ENCODE data around the gene LANCL2.

The LANCL2 gene

DNA sequence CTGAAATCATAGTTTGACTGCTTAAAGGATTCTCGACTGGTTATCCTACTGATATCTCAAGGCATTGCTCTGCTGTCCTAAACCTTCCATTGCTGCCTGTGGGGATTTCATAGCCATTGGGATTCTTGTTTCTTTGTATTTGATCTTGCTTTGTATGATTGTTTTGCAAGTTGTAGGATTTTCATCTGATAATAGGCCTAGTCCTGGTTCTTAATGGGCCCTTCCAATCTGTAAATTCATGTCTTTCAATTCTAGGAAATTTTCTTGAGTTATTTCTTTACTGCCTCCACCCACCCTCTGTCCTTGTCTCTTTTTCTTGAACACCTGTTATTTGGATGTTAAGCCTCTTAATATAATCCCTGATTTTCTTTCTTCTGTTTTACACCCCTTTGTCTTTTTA, 72.2 kb downstream of the LANCL2 start:
- DNase-seq (ENCODE audit: low spot score): no peak
- no peak for FAIRE-seq

DNA sequence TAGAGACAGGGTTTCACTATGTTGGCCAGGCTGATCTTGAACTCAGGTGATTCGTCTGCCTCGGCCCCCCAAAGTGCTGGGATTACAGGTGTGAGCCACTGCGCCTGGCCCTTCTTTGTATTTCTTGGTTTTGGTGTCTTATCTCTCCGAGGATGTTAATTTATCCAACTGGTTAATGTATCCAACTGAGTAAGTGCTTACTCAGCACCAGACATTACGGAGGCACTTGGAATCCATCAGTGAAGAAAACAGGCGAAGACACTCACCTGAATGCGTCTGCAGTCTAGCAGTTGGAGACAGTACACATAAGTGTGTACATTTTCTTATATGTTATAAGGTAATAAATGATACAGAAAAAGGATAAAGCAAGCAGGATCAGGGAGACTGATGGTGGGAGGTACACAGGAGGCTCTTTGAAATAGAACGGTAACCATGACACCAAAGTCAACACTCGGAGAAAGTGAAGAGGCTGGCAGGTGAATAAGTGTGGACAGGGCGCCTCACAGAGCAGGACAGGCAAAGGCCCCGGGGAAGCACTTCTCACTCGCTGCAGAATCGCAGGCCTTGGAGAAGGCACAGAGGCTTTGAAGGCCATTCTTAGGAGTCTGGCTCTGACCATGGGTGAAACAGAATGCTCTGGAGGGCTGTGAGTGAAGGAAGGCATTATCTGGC, 73.1 kb downstream of the LANCL2 start:
- no peak for FAIRE-seq

DNA sequence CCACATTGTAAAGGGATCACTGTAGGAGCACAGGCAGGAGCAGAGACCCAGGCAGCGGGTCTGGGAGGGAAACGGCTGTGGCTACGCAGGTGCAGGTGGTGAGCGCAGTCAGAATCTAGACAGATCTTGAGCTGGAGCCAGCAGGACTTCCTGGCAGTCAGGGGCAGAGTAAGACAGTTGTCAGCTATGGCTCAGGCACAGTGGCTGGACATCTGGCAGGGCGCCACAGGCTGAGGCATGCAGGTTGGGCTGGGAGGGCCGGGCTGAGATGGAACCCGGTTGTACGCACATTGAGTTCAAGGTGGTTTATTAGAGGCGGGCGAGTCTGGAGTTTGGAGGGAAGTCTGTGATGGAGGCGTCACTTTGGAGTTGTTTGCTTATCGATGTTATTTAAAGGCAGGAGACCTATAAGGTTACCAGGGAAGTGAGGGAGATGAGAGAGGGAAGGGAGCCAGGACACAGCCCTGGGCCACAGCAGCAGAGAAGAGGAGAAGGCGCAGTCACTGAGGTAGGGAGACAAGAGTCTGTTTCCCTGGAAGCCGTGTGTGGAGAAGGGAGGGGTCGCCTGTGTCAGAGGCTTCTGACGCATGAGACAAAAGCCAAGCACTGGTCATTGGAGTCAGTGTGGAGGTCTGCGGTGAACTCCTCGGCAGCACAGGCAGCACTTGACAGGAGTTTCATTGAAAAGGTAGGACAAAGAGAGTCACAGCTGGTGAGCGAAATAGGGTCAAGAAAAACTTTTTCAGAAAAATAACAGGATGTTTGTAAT, 73.8 kb downstream of the LANCL2 start:
- DNase-seq (ENCODE audit: low spot score): no peak
- FAIRE-seq: no peak

More for the DNA sequence above, 73.1 kb downstream of the LANCL2 start:
- DNase-seq (ENCODE audit: low spot score): no peak

DNA sequence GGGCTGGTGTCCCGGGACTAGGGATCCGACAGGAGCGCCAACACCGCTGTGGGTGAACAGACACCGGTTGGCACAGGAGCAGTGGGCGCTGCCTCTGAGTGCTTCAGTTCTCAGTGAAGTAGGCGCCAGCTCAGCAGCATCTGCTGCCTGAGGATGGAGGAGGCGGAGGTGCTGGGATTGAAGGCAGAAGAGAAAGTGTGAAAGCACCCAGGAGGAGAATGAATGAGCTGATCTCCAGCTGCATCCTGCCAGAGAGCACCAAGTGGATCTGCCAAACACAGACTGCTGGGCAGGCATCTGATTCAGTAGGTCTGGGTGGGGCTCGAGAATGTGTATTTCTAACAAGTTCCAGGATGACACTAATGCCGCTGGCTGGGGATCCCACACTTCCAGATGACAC, 74.5 kb downstream of the LANCL2 start:
- no peak for DNase-seq (ENCODE audit: low spot score)

DNA sequence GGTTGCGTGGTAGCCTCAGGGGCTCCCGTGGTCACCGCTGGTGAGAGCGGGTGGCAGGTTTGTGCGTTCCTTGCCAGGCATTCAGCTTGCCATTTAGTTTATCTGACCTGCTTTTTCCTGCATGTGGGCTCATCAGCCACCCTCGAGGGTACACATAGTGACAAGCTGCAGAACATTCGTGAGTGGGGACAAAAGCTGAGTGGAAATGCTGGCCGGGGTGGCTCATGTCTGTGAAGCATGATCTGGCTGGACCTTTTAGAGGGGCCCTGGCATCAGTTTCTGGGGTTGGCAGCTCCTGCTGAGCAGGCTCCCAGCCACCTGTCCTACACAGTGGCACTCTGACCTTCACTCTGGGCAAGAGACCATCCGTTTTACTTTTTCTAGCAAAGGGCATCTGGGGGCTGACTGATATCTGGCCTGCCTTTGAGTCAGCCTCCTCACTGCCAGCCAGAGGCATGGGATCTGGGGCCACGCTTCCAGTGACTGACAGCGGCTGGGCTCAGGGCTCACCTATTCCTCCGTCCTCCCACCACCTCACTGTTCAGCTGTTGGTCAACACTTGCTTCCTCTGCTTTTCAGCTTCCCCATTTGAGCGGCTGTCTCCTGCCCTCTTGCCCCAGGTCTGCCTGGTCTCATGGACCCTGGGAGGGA, 75.0 kb downstream of the LANCL2 start:
- no peak for DNase-seq (ENCODE audit: low spot score)

More for the DNA sequence above, 74.5 kb downstream of the LANCL2 start:
- no peak for FAIRE-seq

GRCh38 chr7:55441002-55441401, 75.9 kb downstream of the LANCL2 start:
- FAIRE-seq: no peak
- DNase-seq (ENCODE audit: low spot score): no peak

More for the DNA sequence above, 75.0 kb downstream of the LANCL2 start:
- no peak for FAIRE-seq

DNA sequence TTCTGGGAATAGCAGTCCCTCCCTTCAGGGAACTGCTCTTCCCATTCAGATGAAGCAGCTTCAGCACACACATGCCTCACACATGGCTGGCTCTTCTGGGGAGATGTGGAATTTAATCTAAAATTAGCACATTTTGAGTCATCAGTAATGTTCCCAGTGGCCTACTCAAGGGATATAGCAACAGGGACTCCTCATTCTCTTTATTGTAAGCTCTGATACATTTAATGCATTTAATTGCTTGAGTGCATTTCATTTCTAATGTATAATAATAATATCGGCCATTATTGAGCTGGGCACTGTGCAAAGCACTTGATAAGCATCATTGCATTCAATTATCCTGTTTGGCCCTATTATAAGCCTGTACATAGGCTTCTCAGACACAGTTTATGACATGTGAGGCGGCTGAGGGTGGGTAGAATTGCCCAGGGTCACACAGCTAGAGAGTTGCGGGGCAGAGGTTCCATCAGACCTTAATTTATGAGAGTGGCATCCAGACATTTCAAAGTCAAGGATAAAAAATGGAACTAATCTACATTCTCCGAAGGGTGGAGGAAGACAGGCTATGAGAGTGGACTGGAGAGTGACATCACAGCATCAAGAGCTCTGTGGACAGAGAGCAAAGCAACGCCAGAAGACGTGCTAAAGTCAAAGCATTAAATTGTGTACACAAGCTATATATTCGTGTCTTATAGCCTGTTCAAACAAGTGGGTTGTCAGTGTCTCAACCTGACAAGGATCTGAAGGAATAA, 76.8 kb downstream of the LANCL2 start:
- FAIRE-seq (no peak), DNase-seq (ENCODE audit: low spot score) (peak; percentile 22)

GRCh38 chr7:55444786-55445185, 79.6 kb downstream of the LANCL2 start:
- FAIRE-seq (no peak), DNase-seq (ENCODE audit: low spot score) (no peak)

GRCh38 chr7:55448526-55448925, 83.4 kb downstream of the LANCL2 start:
- DNase-seq (ENCODE audit: low spot score): no peak
- FAIRE-seq: no peak

GRCh38 chr7:55449205-55449991, 84.3 kb downstream of the LANCL2 start:
- FAIRE-seq: no peak

GRCh38 chr7:55449992-55450535, 84.9 kb downstream of the LANCL2 start:
- DNase-seq (ENCODE audit: low spot score) (no peak), FAIRE-seq (no peak)

More at GRCh38 chr7:55449205-55449991, 84.3 kb downstream of the LANCL2 start:
- DNase-seq (ENCODE audit: low spot score): no peak

DNA sequence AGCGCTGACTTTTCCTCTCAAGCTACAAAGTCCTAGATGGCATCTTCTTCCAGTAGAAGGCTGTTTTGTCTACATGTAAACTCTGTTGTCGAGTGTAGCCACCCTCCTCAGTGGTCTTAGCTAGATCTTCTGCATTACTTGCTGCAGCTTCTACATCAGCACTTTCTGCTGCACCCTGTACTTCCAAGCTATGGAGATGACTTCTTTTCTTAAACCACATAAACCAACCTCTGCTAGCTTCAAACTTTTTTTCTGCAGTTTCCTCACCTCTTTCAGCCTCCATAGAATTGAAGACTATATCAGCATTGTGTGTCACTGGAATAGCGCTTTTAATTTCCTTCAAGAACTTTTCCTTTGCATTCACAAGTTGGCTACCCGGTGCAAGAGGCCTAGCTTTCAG, 87.8 kb downstream of the LANCL2 start:
- DNase-seq (ENCODE audit: low spot score) (no peak), FAIRE-seq (no peak)

DNA sequence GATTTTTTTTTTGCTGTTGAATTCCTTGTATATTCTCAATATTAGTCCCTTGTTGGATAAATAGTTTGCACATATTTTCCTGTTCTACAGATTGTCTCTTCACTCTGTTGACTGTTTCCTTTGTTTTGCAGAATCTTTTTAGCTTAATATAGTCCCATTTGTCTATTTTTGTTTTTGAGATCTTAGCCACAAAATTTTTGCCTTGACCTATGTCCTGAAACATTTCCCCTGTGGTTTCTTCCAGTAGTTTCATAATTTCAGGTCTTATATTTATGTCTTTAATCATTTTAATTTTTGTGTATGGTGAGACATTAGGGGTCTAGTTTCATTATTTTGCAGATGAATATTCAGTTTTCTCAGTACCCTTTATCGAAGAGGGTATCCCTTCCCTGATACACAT, 92.7 kb downstream of the LANCL2 start:
- DNase-seq (ENCODE audit: low spot score) (no peak), FAIRE-seq (no peak)

DNA sequence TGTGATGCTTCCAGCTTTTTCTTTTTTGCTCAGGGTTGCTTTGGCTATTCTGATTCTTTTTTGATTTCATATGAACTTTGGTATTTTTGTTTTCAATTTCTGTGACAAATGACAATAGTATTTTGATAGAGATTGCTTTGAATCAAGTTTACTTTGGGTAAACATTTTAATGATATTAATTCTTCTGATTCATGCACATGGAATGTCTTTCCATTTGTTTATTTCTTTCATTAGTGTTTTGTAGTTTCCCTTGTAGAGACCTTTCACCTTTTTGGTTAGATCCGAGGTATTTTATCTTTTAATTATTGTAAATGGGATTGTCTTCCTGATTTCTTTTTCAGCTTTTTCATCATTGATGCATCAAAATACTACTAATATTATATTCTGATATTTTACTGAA, 93.2 kb downstream of the LANCL2 start:
- FAIRE-seq (no peak), DNase-seq (ENCODE audit: low spot score) (no peak)

DNA sequence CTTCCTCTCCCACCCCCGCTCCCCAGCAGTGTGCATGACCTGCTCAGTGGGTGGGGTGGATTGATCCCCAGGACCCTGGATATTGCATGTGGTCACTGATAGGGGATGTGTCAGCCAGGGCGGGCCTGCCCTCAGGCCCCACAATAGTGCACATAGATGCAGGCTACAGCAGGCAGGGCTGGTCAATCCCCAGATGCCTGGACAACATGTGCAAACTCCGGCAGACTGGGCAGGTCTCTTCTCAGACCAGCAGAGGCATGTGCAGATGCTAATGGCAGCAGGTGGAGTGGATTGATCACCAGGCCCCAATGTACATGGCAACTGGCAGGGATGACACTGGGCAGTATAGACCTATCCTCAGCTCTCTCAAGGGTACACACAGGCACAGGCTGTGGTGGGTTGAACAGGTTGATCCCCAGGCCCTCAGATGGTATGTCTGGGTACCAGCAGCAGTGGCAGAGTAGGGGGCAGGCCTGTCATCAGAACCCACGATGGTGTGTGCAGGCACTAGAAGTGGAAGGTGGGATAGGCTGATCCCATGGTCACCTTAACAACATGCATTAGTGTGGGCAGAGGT, 98.6 kb downstream of the LANCL2 start:
- no peak for FAIRE-seq
- no peak for DNase-seq (ENCODE audit: low spot score)

DNA sequence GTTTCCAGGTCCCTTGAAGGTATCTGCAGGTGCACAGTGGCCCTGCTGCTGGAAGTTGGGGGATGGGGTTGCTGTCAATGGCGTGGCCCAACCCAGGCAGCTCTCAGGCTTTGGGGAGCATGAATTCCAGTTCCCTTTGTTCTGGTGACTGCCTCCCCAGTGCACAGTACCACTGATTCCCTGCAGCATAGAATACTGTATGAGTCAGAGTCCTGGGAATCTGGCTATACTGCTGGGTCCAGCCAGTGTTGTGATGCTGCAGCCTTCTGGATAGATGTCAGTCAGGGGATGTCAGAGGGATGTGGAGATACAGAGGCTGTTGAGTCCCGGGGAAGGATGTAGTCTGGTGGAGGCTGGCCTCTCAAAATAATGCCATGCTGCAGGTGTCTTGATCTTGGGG, 99.3 kb downstream of the LANCL2 start:
- FAIRE-seq (no peak), DNase-seq (ENCODE audit: low spot score) (no peak)

GRCh38 chr7:55465691-55466090, 100.6 kb downstream of the LANCL2 start:
- no peak for DNase-seq (ENCODE audit: low spot score)

DNA sequence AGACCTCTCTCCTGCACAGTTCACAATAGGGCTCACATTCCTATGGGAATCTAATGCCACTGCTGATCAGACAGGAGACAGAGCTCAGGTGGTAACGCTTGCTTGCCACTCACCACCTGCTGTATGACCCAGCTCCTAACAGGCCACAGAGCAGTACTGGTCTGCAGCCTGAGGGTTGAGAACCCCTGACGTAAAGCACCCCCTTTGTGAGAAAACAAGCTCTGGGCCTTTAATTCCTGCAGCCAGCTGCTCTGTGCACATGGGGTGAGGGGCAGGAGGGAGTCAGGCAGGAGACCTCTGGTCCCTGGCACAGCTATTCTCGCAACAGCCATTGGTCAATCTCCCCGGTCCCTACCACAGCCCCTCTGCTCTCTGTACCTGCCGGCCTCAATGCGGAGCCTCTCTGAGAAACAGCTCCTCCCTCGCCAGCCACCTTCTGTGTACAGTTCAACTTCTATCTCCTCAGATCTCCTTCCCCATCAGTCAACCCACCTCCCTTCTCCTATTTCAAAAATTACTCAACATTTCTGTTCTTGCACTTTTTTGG, 102.0 kb downstream of the LANCL2 start:
- DNase-seq (ENCODE audit: low spot score) (no peak), FAIRE-seq (no peak)

More at GRCh38 chr7:55465691-55466090, 100.6 kb downstream of the LANCL2 start:
- FAIRE-seq: no peak

DNA sequence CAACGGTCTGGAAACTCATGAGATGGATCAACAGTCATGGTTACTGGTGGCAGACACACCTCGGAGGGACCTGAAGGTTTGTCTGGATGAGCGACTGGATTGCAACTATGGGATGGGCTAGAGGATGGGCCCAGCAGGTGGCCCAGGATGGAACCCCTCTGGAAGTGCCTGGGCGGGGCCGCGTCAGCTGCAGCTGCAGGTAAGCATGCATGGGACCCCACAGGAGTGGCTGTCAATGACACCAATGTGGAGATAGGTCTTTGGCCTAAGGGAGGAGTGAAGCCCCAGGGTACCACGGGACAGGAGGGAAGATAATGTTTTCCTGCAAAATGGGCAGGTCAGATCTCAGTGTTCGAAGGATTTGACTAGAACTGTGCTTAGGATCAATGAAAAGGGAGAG, 103.4 kb downstream of the LANCL2 start:
- DNase-seq (ENCODE audit: low spot score) (no peak), FAIRE-seq (no peak)

DNA sequence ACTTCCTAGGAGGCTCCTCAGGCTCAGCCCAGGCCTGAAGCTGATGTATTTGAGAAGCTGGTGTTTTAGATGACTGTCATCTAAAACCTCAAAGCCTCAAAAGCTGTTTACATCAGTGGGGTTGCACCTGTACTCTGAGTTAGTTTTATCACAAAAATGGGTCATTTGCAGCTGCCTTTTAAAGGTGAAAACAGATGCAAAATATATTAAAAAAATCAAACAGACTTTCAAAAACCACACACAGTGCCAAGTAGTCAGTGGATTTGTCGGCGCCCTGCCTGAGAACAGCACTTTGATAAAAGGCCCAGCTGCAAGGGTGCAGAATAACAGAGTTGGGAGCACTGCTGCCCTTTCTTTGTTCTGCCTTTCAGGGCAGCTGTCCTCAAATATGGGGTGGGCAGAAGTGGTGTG, 104.1 kb downstream of the LANCL2 start:
- no peak for FAIRE-seq
- DNase-seq (ENCODE audit: low spot score): no peak
